Measurements from ENCODE around the gene MUC5AC. TPM values are rescaled to one million over a fixed set of nuclear protein-coding genes. Genes with fewer than 3 reads are reported as not detected.

MUC5AC gene
- total RNA-seq, 2 experiments from 2014 or later, result not detected

DNA sequence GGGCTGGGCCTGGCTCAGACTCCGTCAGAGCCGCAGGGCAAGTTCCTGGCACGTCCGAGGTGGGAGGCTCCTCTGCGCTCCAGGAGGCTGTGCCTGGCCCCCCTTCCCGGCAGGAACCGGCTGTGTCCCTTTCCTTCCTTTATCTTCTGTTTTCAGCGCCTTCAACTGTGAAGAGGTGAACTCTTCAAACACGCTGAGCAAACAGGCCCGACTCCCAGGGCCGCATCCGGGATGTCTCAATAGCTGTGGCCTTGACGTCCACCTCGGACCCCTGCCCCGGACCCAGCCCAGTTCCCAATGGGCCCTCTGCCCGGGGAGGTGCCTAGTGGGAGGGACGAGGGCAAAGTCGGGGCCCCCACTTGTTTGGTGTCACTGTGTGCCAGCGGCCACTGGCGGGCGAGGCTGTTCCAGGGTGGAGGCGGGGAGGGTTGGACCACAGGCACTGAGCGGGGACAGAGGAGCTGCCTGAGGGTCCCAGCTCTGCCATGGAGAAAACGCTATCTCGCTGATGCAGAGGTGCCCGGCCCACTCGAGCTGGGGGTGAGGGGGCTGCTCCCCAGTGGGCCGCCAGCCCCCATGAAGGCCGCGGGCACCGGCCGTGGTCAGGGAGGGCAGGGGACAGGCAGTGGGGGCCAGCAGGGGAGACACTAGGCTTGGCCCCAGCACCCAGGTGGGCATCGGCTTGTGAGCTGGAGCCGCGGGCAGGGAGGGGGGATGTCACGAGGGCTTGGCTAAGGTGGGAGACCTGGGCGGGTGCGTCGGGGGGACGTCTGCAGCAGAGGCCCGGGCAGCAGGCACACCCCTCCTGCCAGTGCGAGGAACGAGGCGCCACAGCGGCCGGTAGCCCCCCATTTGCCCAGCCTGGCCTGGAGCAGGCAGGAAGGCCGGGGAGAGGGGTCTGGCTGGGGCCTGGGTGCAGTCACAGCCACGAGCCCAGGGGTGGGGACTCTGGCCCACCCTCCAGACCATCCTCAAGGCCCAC, 62.4 kb downstream of the MUC5AC start:
- Mint-ChIP-seq H3K27ac (no peak overlapping the region), H3K4me3 (no peak overlapping the region)
- POLR2A ChIA-PET, result no interaction called here

DNA sequence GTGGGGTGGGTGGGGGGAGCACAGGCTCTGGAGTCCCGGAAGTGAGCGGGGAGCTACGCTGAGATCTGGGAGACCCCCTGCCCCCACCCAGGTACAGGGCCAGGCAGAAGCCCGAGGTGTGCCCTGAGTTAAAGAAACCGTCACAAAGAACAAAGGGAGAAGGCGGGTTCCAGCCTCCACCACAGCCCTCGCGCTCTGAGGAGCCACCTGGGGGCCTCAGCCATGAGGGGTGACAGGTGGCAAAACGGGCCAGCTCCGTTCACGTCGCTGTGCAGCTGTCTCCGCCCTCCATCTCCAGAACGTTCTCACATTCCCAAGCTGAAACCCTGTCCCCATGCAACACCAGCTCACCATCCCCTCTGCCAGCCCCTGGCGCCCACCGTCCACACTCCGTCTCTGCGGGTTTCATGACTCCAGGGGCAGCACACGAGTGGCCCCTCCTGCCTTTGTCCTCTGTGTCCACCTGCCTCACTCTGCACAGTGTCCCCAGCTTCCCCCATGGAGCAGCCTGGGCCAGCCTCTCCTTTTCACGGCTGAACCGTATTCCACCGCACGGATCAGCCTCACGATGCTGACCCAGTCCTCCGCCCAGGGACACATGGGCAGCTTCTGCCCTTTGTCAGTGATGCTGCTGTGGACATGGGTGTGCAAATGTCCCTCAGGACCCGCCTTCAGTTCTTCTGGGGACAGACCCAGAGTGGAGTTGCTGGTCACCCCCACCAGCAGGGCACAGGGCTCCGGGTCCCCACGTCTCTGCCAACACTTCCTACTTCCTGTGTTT, 63.4 kb downstream of the MUC5AC start:
- intact Hi-C loops (cut with DNase I, micrococcal nuclease), result no loop called here
- peak; percentile 2 for DNase-seq
- no peaks in the 10 kb centered on the region for H3K36me3 Mint-ChIP-seq (ENCODE audit: low read depth)
- ChIA-PET POLR2A (no interaction called here), CTCF (no interaction called here)
- no peak for ATAC-seq
- H3K4me3 Mint-ChIP-seq, result no peak overlapping the region
- peaks cover 3% of the 10 kb centered on the region for H3K27me3 Mint-ChIP-seq
- H3K9me3 Mint-ChIP-seq (ENCODE audit: low read depth), result no peaks in the 10 kb centered on the region
- H3K27ac Mint-ChIP-seq, result no peak overlapping the region
- H3K4me1 Mint-ChIP-seq, result no peaks in the 10 kb centered on the region

More for the DNA sequence above, 62.4 kb downstream of the MUC5AC start:
- ATAC-seq (no peak), DNase-seq (peak; percentile 1)
- intact Hi-C loops (cut with DNase I, micrococcal nuclease), result no loop called here
- Mint-ChIP-seq H3K27me3 (peaks cover 3% of the 10 kb centered on the region), H3K9me3 (ENCODE audit: low read depth) (no peaks in the 10 kb centered on the region), H3K36me3 (ENCODE audit: low read depth) (no peaks in the 10 kb centered on the region), H3K4me1 (no peaks in the 10 kb centered on the region)
- CTCF ChIA-PET, result no interaction called here

DNA sequence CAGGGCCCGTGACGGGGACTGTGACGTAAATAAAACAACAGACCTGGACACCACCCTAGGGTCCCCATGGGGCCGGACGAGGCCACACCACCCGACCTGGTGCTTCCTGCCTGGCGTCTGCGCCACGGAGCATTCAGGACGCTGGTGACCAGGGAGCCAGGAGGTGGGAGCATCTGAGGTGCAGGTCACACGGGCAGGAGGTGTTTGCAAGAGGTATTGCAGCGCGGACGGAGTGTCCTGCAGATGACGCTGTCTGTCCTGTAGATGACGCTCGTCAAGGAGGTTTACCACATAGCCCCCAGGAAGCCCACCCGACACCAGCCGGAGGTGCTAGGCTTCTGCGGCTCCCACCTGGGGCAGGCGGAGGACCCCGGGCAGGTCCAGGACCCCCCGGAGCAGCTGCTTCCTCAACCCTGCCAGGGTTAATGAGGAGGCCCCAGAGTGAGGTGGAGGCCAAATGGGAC, 64.1 kb downstream of the MUC5AC start:
- CTCF ChIA-PET, result no interaction called here
- DNase-seq (peak; percentile 2), ATAC-seq (no peak)
- Mint-ChIP-seq H3K4me3 (no peak overlapping the region), H3K36me3 (ENCODE audit: low read depth) (no peaks in the 10 kb centered on the region), H3K9me3 (ENCODE audit: low read depth) (no peaks in the 10 kb centered on the region), H3K4me1 (no peaks in the 10 kb centered on the region), H3K27ac (no peak overlapping the region), H3K27me3 (peaks cover 3% of the 10 kb centered on the region)
- intact Hi-C loops (cut with DNase I, micrococcal nuclease), result no loop called here
- POLR2A ChIA-PET, result no interaction called here

DNA sequence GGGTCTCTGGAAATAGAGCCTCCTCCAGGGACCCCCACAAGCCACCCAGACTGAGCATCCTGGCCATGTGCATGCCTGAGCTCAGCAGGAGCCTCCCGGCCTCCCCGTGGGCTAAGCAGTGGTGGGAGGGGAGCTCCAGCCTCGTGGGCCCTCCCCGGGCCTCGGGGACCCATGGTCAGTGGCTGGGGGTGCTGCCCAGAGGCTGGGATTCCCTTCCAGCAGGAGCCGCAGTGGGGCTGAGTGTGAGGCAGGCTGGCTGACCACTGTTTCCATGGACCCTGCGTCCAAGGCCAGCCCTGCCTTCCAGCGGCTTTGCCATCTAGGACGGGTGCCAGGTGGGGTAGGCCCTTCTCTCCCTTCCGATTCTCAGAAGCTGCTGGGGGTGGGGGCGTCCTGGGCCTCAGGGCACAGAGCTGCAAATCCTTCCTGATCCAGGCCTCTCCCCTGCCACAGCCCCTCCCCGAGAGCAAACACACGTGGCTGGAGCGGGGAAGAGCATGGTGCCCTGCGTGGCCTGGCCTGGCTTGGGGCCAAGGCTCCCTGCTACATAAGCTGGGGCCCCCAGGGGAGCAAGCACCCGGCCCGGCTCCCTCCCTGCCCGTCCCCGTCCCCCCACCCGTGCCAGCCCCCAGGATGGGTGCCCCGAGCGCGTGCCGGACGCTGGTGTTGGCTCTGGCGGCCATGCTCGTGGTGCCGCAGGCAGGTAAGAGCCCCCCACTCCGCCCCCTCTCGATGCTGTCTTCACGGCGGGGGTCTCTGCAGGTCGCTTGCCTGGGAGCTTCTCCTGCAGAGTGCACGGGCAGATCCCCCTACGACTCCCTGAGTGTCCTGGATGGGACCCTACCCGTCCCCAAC, 65.0 kb downstream of the MUC5AC start, which contains the start of gene MUC5B:
Gene MUC5B (plus strand): TSS at position 576 of the 855 bp plus-strand sequence. CDS start 58 bp downstream, at position 634.
- intact Hi-C loops (cut with DNase I, micrococcal nuclease), result no loop called here

DNA sequence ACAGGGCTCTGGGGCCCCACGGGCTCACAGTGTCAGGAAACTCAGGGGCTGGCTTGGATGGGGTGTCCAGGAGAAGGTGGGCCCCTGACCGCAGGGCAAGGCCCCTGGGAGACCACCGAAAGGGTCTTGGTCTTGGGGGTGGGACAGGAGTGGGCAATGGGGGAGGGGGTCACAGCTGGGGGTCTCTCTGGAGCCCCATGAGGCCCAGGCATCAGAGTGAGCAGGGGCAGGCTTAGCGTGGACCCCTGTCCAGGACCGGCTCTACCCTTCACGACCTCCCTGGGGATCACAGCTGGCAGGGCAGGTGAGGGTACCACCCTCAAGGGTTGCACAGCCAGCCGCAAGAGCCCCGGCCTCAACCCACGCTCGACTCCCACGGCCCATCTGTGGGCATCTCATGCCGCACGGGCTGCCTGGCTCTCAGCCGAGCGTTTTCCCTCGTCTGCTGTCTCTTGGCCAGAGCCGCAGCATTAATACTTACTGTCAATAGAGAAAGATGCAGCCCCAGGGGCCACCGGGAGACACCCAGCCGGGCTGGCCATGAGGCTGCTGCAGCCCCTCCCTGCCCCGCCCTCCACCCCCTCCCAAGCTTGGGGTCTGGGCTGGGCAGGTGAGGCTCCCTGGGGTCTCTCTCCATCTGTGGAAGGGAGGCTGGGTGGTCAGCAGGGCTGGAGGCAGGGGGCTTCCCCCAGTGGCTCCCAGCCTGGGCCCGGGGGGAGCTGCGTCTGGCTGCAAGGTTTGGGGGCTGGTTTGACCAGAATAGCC, 65.8 kb downstream of the MUC5AC start:
- H3K9me3 Mint-ChIP-seq (ENCODE audit: low read depth), result no peaks in the 10 kb centered on the region
- ATAC-seq, result no peak
- no peaks in the 10 kb centered on the region for H3K27me3 Mint-ChIP-seq
- no peak overlapping the region for H3K4me3 Mint-ChIP-seq
- intact Hi-C loops (cut with DNase I, micrococcal nuclease), result no loop called here
- H3K4me1 Mint-ChIP-seq, result no peaks in the 10 kb centered on the region
- ChIA-PET CTCF (no interaction called here), POLR2A (no interaction called here)
- H3K27ac Mint-ChIP-seq, result no peak overlapping the region
- no peaks in the 10 kb centered on the region for H3K36me3 Mint-ChIP-seq (ENCODE audit: low read depth)
- peak; percentile 3 for DNase-seq

More for the DNA sequence above, 65.0 kb downstream of the MUC5AC start, which contains the start of gene MUC5B:
- Mint-ChIP-seq H3K27ac (no peak within 1 kb of the TSS), H3K36me3 (ENCODE audit: low read depth) (no peaks in the 10 kb centered on the region), H3K4me1 (no peaks in the 10 kb centered on the region), H3K4me3 (no peak within 1 kb of the TSS), H3K9me3 (ENCODE audit: low read depth) (no peaks in the 10 kb centered on the region), H3K27me3 (no peaks in the 10 kb centered on the region)
- CTCF ChIA-PET, result no interaction called here
- POLR2A ChIA-PET, result no interaction called here
- no peak for ATAC-seq
- peak; percentile 3 for DNase-seq

DNA sequence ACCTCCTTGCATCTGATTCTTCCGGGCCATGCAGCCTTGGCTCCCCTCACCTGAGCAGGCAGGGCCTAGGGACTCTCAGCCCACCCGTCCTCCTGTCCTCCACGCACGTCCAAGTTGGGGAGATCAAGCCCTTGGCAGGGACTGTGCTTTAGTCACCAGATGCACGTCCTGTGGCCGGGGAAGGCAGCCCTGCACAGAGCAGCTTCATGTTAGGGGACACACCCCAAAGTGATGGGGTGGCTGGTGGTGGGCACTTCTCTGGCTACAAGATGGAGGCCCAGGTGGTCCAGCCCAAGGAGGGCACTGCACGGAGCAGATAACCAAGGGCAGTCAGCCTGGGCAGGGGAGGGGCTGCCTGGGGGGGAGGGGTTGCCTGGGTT, 66.3 kb downstream of the MUC5AC start:
- H3K36me3 Mint-ChIP-seq (ENCODE audit: low read depth), result no peaks in the 10 kb centered on the region
- ATAC-seq (no peak), DNase-seq (peak; percentile 3)
- ChIA-PET POLR2A (no interaction called here), CTCF (interaction anchor here (0.9 kb wide), 1 partner anchor 292 kb away, joined by 3 read pairs; no protein-coding TSS in a partner anchor)
- H3K4me1 Mint-ChIP-seq, result no peaks in the 10 kb centered on the region
- H3K9me3 Mint-ChIP-seq (ENCODE audit: low read depth), result no peaks in the 10 kb centered on the region
- intact Hi-C loops (cut with DNase I, micrococcal nuclease), result no loop called here
- H3K27me3 Mint-ChIP-seq, result no peaks in the 10 kb centered on the region
- no peak overlapping the region for H3K27ac Mint-ChIP-seq
- no peak overlapping the region for H3K4me3 Mint-ChIP-seq

DNA sequence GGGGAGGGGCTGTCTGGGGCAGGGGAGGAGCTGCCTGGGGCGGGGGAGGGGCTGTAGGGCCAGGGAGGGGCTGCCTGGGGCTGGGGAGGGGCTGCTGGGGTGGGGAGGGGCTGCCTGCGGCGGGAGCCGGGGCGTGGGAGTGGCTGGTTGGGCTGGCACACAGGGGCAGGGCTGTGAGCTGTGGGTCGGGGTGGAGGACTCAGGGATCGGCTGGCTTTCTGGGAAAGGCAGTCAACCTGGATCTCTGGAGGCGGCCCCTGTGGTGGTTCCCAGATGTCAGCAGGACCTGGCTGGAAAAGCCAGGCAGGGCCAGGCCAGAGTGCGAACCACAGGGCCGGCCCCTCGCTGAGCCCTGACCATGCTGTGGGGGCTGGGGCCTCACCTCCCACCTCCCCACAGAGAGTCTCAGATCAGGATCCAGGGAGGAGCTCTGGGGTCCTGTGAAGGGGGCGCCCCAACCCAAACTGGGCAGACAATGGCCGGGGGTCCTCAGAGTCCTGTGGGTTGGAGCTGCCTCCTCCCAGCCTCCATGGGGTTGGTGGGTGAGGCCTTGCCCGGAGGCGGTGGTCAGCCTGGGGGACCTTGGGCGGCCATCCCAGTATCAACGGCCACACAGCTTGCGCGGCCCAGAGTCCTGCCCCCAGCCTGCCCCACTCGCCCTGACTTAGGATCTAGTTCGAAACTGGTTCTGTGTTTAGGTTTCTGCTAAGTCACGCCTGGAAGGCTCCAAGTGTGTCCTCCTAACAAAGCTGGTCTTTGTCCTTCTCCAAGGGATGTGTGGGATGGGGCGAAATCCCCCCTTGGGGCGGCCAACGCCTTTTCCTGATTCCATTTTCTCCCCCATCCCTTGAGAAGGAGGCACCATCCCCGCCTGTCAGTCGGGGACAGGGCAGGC, 67.0 kb downstream of the MUC5AC start:
- CTCF ChIA-PET, result interaction anchor here (0.5 to 1.1 kb wide), 3 partner anchors 14 to 350 kb away, joined by 3 read pairs; no protein-coding TSS in a partner anchor
- POLR2A ChIA-PET, result no interaction called here
- Mint-ChIP-seq H3K36me3 (ENCODE audit: low read depth) (no peaks in the 10 kb centered on the region), H3K4me3 (no peak overlapping the region), H3K27me3 (no peaks in the 10 kb centered on the region), H3K27ac (no peak overlapping the region), H3K9me3 (ENCODE audit: low read depth) (no peaks in the 10 kb centered on the region), H3K4me1 (no peaks in the 10 kb centered on the region)
- intact Hi-C loops (cut with DNase I, micrococcal nuclease), result no loop called here
- ATAC-seq (no peak), DNase-seq (peak; percentile 4)

DNA sequence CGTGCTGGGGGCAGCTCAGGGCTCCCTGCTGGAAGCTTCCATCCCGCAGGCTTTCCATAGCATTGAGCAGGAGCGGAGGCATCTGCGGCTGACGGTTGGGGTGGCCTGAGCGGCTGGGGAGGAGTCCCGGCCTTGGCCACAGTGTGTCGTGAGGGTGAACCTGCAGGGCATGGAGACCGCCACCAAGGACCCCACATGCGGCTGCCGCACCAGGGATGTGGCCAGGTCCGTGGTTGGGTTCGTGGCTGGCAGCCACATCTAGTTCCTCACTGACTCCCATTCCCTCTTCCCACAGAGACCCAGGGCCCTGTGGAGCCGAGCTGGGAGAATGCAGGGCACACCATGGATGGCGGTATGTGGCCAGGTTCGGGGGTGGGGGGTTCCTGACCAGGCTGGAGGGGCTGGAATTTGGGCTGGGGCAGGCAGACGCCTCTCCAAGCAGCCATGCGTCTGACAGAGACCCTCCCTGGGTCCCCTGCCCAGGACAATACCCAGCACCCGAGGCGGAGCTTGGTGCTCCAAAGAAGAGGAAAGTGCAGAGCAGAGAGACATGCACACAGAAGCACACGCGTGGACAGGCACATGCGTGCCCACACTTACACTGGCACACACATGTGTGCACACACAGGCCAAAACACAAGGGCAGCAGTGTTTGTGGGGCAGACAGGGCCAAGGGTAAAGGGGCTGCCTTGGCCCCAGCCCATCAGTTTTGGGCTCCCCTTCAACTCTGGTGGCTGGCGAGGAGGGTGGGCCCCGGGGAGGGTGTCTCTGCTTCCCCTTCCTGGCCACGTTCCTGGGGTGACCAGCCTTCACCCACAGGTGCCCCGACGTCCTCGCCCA, 67.9 kb downstream of the MUC5AC start:
- H3K4me1 Mint-ChIP-seq, result no peaks in the 10 kb centered on the region
- no peak overlapping the region for H3K27ac Mint-ChIP-seq
- H3K9me3 Mint-ChIP-seq (ENCODE audit: low read depth), result no peaks in the 10 kb centered on the region
- H3K36me3 Mint-ChIP-seq (ENCODE audit: low read depth), result no peaks in the 10 kb centered on the region
- CTCF ChIA-PET, result interaction anchor here (0.5 to 1.1 kb wide), 2 partner anchors 13 to 349 kb away, joined by 3 read pairs; no protein-coding TSS in a partner anchor
- H3K4me3 Mint-ChIP-seq, result no peak overlapping the region
- H3K27me3 Mint-ChIP-seq, result no peaks in the 10 kb centered on the region
- POLR2A ChIA-PET, result no interaction called here
- ATAC-seq (no peak), DNase-seq (peak; percentile 3)
- intact Hi-C loops (cut with DNase I, micrococcal nuclease), result no loop called here

DNA sequence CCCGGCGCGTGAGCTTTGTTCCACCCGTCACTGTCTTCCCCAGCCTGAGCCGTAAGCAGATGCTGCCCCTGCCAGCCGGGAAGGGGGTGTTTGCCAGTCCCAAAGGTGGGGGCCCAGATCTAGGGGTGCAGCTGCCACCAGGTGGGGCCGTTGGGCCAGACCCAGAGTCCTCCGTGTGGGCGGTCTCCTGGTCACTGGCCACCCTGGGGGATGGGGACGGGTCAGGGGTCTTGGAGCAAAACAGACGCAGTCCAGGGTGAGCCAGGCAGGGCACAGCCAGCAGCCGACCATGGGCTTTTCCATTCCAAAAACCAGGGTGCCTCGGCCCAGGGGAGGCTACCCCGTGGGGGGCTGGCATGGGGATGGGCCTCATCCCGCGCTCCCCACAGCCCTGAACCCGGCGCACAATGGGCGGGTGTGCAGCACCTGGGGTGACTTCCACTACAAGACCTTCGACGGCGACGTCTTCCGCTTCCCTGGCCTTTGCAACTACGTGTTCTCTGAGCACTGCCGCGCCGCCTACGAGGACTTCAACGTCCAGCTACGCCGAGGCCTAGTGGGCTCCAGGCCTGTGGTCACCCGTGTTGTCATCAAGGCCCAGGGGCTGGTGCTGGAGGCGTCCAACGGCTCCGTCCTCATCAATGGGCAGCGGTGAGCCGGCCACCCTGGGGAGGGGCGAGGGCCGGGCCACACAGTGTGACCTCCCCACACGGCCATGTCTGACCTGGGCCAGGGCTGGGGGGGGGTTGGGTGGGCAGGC, 68.7 kb downstream of the MUC5AC start:
- POLR2A ChIA-PET, result no interaction called here
- Mint-ChIP-seq H3K36me3 (ENCODE audit: low read depth) (no peaks in the 10 kb centered on the region), H3K4me1 (no peaks in the 10 kb centered on the region), H3K27ac (no peak overlapping the region), H3K9me3 (ENCODE audit: low read depth) (no peaks in the 10 kb centered on the region), H3K4me3 (no peak overlapping the region), H3K27me3 (no peaks in the 10 kb centered on the region)
- CTCF ChIA-PET, result no interaction called here
- no peak for ATAC-seq
- intact Hi-C loops (cut with DNase I, micrococcal nuclease), result no loop called here
- peak; percentile 28 for DNase-seq
